HG03060 (cell line): ENCODE data around the gene SERPINB6.
"Not testable (repeated sequence)": the region's sequence is repeated elsewhere in the genome, so short reads cannot be mapped to it uniquely, and the experiment has no call there.

ENCODE experiments used
- ATAC-seq: cut with Tn5 transposase; IDR thresholded peaks from one replicate; pipeline ENCODE4 v1.9.1; 2021; ENCODE audit warnings: low read depth, moderate number of reproducible peaks; ENCODE audit not compliant: unreplicated experiment

Gene SERPINB6

GRCh38 chr6:2940010-2940850 is 31.1 kb downstream of the SERPINB6 start:
- peak; percentile 59 for ATAC-seq

GRCh38 chr6:2939315-2940009 is 31.9 kb downstream of the SERPINB6 start:
- ATAC-seq: no peak

DNA sequence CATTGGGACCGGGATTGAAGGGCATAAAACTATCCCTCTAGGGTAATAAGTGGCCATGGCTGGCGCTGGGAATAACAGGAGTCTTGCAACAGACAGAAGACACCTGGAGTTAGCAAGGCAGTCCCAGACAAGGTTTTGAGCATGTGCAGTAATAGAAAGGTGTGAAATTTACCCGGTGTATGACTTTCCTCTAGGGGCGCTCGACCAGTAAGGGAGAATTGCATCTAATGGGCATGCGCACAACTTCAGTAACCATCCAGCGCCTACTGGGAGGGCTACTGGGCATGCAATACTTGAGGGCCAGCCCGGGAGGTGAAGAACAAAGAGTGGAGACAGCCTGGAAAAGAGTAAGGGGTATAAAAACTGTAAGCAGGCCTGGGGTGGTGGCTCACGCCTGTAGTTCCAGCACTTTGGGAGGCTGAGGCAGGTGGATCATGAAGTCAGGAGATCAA is 32.7 kb downstream of the SERPINB6 start:
- ATAC-seq: no peak

DNA sequence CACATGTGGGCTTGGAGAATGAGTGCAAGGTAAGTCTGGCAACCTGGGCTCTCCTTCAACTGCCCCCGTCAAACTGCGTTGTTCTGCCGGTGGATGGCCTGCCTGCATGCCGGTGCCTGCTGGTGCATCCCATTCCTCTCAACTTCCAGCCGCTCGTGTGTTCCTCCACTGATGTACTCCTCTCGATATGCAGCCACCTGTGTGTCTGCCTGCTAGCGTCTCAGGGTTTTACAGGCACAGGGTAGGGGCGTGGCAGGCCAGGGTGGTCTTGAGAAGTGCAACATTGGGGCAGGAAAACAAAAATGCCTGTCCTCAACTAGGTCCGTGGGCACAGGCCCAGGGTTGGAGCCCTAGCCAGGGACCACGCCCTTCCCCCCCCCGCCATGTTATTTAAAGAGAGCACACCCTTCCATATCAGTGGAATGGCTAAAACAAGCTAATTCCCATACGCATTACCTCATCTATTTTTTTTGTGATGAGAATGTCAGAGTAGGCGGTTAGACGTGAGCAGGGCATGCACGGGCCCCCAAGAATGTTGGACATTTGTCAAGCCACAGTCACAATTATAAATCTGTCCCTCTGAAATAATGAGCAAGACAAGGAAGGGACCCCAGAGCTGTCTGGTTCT is 33.2 kb downstream of the SERPINB6 start:
- ATAC-seq: no peak

GRCh38 chr6:2937627-2938003 is 33.8 kb downstream of the SERPINB6 start:
- ATAC-seq: no peak

DNA sequence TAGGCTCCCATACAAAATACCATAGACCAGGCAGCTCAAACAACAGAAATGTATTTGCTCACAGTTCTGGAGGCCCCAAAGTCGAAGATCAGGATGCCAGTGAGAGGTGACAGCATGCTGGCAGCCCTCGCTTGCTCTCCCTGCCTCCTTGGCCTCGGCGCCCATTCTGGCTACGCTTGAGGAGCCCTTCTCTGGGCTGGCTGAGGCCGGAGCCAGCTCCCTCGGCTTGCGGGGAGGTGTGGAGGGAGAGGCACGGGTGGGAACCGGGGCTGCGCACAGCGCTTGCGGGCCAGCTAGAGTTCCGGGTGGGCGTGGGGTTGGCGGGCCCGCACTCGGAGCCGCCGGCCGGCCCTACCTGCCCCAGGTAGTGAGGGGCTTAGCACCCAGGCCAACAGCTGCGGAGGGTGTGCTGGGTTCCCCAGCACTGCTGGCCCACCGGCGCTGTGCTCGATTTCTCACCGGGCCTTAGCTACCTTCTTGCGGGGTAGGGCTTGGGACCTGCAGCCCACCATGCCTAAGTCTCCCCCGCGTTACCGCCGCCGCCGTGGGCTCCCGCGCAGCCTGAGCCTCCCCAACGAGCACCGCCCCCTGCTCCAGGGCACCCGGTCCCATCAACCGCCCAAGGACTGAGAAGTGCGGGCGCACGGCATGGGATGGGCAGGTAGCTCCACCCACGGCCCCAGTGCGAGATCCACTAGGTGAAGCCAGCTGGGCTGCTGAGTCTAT is 35.6 kb downstream of the SERPINB6 start:
- ATAC-seq: no peak

DNA sequence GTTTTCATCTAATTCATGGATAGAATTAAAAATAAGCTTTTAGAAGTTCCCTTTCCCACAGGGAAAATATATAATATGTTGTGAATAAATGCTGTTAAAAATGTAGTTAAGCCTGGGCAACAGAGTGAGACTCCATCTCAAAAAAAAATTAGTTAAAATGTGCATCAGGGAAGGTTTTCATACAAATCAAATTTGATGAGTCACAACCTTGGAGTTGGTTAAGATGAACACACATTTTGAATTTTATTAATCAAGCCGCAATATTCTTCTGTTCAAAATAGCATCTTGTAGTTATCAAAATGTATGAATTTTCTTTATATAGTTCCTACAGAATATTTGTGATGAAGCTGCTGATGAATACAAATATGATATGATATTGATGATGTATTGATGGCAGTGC is 37.3 kb downstream of the SERPINB6 start:
- ATAC-seq: no peak

GRCh38 chr6:2932911-2933310 is 38.5 kb downstream of the SERPINB6 start:
- not testable (repeated sequence) for ATAC-seq

DNA sequence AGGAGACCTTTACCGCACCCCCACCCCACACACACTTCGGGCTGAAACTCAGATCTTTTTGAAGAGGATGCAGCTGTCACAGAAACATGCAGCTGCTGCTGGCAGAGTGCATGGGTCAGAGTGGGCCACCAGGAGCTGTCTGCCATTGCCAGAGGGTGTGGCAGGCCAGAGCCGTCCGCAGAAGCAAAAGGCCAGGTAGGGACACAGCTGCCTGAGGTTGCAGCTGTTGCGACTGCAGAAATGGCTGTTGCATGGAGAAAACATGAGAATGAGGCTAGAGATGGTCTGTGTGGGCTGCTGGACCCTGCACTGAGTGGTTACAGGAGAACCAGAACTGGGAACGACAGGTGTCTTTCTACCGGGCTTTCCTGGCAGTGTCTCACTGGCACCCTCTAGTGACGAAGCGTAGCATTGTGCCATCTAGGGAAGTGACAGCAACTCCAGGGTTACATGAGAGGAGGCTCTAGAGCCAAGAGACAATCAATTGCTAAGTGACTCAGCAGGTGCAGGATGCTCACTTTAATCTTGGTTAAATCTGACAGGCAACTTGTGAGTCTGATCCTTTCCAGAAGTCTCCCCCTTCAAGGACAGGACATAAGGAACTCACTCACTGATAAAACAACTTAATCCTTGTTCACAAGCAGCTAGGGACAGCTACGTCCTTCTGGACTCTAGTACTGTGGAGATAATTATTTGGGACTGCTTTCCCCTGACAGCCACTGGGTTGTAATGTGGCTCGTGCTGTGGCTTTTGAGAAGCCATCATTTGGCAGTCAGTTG is 39.2 kb downstream of the SERPINB6 start:
- peak; percentile 67 for ATAC-seq

GRCh38 chr6:2931055-2931454 is 40.3 kb downstream of the SERPINB6 start:
- no peak for ATAC-seq

GRCh38 chr6:2927931-2928330 is 43.4 kb downstream of the SERPINB6 start:
- ATAC-seq: not testable (repeated sequence)

DNA sequence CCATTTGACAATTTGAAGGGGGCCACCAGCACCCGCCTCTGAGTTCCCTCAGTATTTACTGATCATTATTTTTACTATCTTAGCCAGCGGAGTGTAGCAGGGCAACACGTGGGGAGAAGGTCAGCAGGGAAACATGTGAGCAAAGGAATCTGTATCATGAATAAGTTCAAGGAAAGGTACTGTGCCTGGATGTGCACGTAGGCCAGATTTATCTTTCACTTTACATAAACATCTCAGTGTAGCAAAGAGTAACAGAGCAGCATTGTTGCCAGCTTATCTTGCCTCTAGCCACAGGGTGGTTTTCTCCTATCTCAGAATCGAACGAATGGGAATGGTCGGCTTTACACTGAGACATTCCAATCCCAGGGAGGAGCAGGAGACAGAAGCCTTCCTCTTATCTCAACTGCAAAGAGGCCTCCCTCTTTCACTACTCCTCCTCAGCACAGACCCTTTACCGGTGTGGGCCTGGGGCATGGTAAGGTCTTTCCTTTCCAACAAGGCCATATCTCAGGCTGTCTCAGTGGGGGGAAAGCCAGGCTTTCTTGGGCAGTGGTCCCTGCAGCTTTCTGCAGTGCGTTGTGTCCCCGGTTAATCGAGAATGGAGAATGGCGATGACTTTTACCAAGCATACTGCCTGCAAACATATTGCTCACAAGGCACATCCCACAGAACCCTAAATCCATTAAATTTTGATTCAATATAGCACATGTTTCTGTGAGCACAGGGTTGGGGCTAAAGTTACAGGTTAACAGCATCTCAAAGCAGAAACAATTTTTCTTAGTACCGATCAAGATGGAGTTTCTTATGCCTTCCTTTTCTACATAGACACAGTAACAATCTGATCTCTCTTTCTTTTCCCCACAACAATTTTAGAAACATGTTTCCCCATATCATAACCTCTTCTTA is 45.3 kb downstream of the SERPINB6 start:
- ATAC-seq: not testable (repeated sequence)

GRCh38 chr6:2921520-2922115 is 49.7 kb downstream of the SERPINB6 start:
- no peak for ATAC-seq

DNA sequence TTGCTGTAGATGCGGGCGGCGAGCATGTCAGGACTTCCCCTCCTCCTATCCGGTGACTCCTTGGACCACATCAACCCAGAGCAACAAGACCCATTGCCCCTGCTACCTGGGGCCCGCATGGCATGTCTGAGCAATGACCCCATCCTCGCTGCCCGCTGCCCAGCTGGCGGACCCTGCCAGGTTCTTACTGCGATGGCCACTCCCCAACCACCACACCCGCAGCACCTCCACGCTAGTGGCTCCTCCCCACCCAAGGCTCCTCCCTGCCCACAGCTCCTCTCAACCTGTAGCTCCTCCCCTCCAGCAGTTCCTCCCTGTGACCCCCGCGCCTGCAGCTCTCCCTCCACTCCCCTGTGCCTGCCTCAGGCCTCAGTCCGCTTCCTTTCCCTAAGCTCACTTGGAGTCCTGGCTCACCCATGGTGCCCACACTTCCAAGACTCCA is 50.7 kb downstream of the SERPINB6 start:
- ATAC-seq: no peak

GRCh38 chr6:2919886-2920285 is 51.5 kb downstream of the SERPINB6 start:
- no peak for ATAC-seq

DNA sequence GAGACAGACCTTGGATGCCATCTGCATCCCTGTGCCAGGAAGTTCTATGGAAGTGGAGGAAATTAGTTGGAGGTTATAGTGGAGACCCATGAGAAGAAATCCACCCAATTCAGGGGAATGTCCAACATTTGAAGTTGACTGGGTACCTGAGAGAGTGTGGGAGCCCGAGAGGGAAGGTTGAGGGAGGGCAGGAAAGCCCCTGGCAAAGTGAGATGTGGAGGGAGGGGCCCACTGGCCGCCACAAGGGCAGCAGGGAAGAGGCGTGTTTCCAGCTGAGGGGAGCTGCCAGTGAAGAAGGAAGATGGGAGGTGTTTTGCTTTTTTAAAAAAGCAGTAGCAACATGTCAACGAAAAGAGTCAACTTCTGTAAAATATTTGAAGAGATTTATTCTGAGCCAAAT is 52.0 kb downstream of the SERPINB6 start:
- no peak for ATAC-seq

DNA sequence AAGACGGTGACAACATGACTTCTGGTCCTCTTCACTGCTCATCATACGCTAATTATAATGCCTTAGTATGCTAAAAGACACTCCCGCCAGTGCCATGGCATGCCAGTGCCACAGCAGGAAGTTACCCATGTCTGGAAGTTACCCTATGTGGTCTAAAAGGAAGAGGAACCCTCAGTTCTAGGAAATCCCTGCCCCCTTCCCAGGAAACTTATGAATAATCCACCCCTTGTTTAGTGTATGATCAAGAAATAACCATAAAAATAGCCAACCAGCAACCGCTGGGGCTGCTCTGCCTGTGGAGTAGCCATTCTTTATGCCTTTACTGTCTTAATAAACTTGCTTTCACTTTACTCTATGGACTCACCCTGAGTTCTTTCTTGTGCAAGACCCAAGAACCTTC is 52.4 kb downstream of the SERPINB6 start:
- ATAC-seq: no peak

- ATAC-seq: no peak
These were observed 53.4 kb downstream of the SERPINB6 start for GRCh38 chr6:2917801-2918445.
